Islet of Langerhans (tissue), 1 donor: ENCODE measurements around the gene PDZRN4.
"Not testable (repeated sequence)": the region's sequence is repeated elsewhere in the genome, so short reads cannot be mapped to it uniquely, and the experiment has no call there.

Source experiments
- FAIRE-seq: peaks from one replicate; lab custom pipeline; 2011; peaks lifted over from hg19 to GRCh38; lab: Jason Lieb, UNC

The PDZRN4 gene

DNA sequence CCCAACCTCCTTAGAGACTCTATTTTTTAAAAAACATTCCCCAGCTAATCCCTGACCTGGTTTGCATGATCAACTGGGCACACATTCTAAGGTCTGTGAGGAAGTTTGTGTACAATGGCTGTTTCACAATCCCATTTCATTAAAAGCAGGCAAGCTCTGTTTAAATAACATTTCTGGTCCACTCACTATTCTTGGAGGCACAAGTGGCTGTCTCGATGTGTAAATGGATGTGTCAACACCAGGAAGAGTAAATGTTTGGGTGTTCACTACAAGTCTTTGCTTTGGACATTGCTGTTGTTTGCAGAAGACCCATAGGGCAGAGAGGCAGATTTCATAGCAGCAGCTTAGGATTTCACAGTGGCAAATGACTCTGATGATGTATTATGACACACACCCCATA, 98.3 kb downstream of the PDZRN4 start:
- FAIRE-seq, result peak; percentile 94

DNA sequence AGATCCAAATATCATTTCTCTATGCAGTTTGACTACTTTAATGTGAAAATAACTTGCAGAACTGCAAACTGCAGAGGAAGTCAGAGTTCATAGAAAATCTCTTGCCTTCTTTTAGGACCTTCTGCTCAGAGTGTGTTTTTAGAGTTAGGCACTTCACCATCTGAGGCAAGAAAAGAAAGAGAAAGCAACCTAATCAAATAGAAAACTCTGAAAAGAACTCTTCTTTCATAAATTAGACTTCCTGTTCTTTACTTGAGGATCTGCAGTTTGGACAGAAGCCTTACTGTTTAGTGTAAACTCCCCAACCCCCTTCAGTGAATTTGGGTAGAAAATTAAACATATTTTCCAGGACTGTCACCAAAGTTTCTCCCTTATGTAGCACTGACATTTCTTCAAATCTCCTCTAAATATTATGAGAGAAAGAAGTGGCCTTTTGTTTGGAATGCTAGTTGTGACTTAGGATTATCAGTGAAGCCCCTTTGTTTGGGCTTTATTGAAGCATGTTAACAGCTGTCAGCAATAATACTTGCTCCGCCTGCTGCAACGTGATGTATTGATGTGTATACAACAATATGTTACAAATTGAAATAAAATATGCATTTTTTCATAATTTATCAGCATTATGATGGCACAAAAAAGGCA, 99.5 kb downstream of the PDZRN4 start:
- FAIRE-seq, result no peak

DNA sequence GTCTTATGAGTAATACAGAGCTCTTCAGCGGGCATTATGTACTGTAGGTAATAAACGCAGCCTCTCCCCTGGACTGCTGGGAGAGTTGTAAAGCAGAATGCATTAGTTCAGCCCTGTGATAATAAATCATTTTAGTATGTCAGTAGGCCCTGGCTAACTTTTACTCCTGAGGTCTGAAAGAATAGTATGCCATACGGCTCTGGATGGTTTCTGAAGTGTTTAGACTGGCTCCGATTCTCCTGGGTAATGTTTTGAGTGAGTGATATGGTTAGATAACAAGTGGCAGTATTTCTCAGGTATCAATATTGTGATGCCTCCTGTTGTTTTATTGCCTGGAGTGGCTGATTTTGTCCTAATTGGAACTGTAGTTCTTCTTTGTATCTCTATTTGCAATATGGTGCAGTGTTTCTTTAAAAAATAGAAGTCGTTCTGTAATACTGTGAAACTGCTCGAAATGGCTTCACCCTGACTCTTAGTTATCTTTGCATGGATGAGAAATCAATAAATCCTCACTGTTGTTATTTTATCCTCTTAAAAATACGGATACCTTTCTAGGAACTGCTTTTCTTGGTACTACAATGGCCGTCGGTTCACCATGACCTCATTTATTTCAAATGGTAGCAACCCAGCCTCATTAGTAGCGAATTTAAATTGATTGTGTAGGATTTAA, 100.2 kb downstream of the PDZRN4 start:
- no peak for FAIRE-seq

DNA sequence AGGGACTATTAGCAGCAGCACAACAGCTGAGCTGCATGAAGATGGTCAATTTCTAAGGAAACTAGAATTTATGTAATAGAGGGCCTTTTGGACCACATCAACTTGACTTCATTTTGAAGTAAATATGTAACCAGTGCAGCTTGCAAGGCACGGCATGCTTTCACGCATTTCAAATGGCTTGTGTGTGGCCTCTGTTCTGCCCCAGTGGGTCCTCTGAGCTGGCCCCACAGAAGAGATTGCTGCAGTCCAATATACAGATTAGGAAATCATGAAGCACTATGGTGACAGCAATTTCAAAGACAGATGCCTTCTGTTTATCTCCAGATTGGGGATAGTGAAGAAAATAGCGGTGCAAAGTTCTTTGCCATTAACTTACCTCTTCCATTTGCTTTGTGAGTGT, 101.4 kb downstream of the PDZRN4 start:
- no peak for FAIRE-seq

DNA sequence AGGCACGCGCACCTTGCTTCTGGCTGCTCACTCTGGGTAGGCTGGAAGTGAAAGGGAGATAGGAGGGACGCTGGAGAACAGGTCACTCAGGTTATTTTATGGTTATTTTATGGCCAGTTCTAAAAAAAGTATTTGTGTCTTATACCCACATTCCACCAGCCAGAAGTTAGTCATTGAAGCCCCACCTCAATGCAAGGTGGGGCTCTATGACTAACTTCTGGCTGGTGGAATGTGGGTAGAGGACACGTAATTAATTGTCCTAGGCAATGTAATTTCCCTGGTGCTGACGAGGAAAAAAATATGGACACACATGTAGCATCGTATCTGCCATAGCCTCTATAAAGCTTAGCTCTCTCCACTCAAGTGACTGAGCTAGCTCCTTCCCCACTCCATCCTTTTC, 104.9 kb downstream of the PDZRN4 start:
- no peak for FAIRE-seq

DNA sequence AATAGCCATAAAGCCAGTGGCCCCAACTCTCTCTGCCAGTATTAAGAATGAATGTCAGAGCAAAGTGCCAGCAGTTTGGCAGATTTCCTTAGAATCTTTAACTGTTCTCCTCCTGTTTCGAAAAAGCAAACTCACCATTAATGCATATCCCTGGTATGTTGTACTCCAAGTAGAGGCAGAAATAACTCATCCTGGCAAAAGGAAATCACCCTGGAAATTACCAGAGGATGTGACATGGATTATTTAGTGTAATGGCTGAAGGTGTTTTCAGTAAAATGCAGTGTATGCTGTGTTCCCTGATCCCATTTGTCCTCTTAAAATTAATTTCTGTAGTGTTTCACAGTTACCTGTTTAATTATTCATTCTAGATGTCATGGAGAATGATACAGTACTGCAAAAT, 105.3 kb downstream of the PDZRN4 start:
- FAIRE-seq, result no peak

DNA sequence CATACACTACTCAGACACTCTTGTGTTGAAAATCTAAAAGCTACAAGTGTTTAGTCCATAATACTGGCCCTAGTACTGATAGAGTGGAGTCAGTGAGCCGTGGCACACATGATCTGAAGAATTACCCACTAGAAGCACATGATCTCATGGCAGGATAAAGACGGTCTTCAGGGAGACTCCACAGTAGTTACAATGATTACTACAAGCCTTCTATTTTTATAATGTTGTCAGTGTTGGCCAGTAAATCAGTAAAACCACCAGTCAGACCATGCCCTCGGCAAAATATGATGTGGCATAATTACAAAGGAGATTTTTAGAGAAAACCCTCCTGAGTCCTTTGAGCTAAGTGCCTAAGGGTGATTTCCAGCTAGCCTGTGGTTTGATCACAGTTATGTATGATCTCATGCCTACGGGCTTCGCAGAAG, 114.9 kb downstream of the PDZRN4 start:
- FAIRE-seq, result no peak

DNA sequence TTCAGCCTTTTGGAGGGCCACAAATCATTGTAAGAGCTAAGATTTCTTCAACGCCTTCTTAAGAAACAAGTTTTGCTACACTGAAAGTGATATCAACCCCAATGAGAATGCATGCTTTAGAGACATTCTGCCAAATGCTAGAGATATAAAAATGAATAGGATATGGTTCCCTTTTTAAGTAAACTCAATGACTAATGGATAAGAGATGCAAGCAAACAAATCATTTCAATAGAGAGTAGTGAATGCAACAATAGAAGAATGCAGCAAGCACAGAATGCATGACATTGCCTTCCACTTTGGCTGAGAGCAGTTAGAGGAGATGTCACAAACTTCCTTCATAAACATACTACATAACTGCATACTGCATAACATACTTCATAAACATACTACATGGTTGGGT, 116.4 kb downstream of the PDZRN4 start:
- FAIRE-seq, result no peak

DNA sequence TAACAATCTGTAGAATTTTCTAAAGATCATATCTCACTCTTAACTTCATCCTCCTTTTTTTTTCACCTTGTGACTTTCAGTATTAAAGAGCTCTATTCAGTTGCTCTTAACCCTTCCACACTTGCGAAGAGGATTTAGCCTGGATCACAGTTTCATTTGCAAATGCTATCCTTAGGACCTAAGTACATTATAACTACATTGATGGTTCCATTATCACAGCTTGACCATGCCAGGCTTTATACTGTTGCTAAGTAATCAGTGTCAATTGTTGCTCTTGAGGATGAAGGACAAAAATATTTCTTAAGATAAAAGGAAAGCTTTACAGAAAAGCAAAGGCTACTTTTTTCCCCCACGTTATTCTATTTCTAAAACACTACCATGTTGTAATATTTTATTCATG, 122.2 kb downstream of the PDZRN4 start:
- FAIRE-seq, result no peak

DNA sequence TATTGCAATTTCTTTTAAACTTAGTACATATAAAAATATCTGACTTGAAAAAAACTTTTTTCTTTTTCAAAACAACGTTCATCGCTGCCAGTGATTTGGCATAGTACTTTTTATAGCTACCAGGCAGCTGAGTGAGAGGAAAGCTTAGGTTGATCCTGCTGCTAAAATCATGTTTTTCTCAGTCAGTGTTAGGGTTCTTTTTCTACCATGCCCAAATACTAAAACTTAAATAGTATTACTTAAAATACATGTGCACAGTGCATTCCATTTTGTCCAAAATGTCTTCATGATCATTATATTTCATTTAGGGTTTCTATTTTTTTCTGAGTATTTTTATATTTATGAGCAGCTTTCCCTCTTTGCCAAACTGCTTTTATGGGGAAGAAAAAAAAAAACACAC, 123.8 kb downstream of the PDZRN4 start:
- no peak for FAIRE-seq

DNA sequence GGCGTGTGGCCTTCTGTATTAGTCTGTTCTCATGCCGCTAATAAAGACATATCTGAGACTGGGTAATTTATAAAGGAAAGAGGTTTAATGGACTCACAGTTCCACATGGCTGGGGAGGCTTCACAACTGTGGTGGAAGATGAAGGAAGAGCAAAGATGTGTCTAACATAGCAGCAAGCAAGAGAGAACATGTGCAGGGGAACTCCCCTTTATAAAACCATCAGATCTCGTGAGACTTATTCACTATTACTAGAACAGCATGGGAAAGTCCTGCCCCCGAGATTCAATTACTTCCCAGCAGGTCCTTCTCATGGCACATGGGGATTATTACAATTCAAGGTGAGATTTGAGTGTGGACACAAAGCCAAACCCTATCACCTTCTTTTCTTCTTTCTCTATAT, 124.3 kb downstream of the PDZRN4 start:
- FAIRE-seq, result not testable (repeated sequence)

DNA sequence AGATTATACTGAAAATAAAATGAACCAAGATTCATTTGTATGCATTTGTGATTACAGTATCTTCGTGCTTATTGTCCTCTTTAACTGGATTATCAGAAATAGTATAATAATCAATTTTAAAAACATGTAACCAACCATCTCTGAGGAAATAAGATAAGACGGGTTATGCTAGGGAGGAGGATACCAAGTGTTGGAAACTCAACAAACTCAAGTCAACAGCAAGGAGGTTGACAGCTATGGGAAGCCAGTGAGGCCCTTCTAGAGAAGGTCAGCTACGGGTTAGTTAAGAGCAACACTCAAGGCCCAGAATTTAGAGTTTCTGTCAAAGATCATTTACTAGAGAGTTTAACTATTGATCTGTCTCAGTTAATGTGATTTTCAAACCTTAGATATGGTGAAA, 137.2 kb downstream of the PDZRN4 start:
- no peak for FAIRE-seq

DNA sequence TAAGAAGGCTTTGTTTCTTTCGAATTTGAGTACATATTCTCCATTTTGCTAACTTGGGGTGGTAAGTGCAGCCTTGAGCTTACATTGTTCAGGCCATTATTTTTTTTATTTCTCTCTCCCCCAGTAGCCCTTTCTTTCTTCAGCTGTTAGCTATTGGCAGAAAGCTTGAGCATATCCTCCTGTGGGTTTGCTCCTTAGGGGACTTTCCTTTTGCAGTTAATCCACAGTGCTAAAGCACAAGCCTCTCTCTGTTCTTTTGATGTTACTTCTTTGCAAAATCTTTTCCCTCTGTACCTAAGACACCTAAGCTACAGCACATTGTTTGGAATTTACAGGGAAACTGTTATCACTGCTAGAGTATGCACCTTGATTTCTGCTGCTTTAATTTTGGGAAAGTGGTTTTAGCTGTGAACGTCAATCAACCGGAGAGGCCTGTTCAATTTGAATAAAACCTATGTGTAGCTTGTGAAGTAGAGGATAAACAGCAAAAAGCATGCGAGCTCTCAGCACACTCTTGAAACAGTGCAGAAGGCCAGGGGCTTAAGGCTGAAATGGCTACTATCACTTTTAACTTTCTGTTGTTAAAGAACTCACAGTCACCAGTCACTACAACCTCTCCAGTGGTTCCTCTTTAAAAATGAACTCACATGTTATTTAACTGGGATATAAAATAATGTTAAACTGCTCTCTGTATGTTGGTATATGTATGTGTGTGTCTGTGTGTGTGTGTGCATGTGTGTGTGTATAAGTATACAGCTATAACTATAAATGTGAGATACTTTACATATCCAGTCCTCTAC, 139.2 kb downstream of the PDZRN4 start:
- no peak for FAIRE-seq

DNA sequence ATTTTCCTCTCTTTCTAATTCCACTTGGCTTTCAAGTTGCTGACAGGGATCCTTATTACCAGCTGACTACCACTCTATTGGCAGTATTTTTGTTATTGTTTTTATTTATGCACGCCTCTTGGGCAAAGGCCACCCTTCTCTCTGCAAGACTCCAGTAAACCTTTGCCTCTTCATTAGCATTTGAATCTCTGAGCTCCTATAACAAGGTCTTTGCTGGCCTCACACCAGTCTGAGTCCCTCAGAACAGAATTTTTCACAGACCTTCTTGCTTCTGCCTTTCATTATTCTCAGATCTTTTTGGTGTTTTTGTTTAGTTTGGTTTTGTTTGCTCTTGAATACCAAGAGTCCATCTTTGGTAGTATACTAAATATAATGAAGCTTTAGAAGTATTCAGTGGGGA, 145.9 kb downstream of the PDZRN4 start:
- no peak for FAIRE-seq

DNA sequence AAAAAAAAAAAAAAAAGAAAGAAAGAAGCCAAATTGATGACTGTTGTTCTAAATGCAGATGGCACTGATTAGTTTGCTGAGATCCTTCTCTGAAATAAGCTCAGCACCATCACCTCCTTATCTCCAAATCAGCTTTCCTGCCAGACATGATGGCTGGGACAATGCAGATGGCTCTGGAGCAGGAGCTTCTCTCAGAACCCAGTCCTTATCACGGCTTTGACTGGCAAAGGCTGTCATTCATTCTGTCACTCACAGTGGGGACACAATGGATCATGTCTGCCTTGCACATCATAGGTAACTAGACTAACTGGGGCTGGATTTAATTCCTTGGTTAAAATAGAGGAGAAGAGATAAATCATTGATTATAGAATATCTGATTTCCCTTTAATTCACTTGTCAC, 146.3 kb downstream of the PDZRN4 start:
- FAIRE-seq, result no peak

DNA sequence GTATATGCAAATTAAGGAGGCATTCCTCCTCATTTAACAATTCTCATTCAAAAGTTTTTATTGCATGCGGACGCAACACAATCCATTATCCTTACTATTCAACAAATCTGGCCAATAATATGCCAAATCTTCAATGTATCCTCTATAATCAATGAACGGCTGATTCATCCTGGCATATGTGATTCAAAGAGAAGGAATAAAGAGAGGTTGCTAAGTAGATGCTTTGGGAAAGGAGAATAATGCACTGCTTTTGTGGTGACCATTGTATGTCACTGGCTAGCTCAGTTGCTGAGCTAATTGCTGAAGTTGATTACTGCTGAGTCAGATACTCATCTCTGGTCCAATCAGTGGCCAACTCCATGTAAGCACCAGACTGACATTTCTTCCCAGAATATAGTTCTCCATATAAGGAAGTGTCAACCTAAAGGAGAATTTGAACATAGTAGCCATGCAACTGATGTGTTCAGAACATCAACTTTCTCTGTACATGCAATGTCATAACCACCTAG, 148.0 kb downstream of the PDZRN4 start:
- FAIRE-seq, result no peak

DNA sequence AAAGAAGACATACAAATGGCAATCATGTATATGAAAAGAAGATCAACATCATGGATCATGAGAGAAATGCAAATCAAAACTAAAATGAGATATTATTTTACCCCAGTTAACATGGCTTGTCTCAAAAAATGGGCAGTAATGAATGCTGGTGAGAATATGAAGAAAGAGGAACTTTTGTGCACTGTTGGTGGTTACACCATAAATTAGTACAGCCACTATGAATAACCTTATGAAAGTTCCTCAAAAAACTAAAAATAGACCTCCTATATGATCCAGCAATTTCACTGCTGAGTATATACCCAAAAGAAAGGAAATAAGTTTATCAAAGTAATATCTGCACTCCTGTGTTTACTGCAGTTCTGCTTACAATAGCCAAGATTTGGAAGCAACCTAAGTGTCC, 151.7 kb downstream of the PDZRN4 start:
- FAIRE-seq, result no peak

DNA sequence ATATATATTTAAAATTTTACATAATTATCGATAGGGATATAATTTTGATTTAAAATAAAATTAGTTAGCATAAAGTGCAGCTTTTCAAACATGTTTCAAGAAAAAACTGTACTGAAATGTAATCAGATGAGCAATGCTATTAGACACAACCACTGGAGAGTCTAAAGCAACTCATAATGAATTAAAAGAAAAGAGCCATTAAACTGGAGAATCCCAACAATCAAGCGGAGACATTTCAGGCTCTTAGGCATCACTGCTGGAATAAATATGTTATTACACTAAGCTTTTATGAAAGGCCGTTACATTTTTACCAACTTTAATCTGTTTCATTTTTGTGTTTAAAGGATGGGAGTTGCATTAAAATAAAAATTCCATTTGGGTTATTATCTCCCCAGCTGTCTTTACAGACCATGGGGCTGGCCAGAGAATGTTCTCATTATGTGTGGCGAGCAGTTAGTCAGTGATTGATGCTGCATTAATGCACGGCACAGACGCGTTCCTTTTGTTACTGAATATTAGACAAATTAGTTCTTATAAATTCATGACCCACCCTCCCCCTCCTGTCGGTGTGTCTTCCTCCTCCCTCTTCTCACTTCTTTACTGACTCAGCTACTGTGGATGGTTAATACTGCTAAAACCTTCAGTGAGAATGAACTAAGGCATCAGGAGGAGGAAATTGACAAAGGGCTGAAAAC, 156.8 kb downstream of the PDZRN4 start:
- no peak for FAIRE-seq

DNA sequence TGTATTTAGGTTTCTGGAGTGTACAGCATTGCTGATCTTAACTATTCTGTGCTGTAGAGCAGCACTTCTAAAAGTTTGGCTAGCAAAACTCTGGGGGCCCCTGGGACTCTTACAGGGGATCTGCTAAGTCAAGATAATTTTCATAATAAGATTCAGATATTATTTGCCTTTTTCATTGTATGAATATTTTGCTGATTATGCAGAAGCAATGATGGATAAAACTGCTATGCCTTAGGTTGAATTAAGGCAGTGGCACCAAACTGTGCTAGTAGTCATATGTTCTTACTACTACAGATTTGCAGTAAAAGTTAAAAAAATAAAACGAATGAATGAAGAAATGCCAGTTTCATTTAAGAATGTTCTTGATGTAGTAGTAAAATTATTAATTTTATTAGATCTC, 160.1 kb downstream of the PDZRN4 start:
- FAIRE-seq, result no peak

DNA sequence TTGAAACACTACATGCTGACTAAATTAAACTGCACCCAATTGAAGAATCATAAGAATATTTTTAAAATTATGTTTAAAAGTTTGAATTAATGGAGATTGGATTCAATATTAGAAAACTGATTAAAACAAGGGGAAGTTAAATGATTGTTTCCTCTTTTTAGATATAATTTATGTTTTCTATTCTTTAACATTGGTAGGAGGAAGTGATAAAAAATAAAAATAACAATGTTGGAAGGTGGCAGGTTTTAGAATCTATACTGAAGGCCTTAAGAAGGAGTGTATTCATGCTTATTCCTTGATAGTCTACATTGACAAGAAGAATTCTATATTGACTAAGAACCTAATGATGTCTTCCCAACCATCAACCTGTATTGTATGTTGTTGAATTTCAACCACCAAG, 168.1 kb downstream of the PDZRN4 start:
- peak; percentile 21 for FAIRE-seq

DNA sequence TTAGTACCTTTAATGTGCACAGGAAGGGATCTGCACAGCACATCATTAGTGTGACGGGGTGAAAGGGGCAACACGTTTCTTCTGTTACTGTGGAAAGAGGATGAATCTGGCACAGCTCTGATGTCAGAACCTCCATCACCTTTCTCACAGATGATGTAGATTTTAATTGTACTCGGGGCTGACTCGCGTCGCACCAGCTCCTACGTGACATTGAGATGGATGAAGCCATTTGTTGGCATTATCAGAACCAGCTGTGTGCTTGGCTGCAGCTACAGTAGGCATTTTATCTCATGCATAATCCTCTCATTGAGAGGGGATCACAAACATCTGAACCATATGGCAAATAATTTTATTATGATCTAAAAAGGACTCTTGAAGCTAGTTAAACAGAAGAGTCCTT, 173.6 kb downstream of the PDZRN4 start:
- no peak for FAIRE-seq

DNA sequence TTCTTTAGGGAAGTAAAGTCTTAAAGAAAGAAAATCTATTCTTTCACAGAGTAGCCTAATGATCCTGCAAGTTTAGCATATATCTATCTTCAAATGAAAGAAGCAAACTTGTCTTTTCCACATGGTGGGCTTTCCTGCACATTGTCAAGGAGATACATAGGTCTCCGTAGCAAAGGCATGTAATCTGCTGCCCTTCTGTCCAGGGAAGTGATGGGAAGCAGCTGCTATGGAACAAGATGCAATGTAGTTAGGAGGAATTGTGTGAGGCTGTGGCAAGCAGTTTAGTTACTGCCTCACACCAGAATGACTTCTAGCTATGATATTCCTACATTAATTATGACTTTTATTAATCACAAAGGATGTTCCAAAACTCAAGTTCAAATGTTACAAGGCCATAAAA, 174.4 kb downstream of the PDZRN4 start:
- FAIRE-seq, result no peak

DNA sequence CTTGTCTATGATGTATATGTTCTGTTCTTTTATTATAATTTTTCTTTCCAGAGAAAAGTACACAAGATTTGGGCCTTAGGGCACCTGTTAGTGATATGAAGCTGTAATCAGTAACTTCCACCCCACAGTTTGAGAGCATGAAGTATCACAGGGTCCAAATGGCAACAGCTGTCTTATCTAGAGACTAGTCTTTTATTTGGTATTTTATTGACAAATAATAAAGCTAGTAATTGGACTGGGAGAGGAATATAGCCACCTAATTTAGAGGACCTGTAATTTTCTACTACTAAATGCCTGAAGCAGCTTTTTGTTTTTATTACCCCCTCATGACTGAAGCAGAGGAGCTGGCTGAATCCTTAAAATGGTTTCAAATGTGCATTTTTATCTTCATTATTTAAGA, 174.8 kb downstream of the PDZRN4 start:
- no peak for FAIRE-seq
